ENCODE measurements around the gene NIFK. TPM values are rescaled to one million over a fixed set of nuclear protein-coding genes. Genes with fewer than 3 reads are reported as not detected.

NIFK gene
- total and polyA plus RNA-seq, 2 of the 4 experiments (the other 2 are of a cell fraction) = 19.5 to 24.3 TPM

DNA sequence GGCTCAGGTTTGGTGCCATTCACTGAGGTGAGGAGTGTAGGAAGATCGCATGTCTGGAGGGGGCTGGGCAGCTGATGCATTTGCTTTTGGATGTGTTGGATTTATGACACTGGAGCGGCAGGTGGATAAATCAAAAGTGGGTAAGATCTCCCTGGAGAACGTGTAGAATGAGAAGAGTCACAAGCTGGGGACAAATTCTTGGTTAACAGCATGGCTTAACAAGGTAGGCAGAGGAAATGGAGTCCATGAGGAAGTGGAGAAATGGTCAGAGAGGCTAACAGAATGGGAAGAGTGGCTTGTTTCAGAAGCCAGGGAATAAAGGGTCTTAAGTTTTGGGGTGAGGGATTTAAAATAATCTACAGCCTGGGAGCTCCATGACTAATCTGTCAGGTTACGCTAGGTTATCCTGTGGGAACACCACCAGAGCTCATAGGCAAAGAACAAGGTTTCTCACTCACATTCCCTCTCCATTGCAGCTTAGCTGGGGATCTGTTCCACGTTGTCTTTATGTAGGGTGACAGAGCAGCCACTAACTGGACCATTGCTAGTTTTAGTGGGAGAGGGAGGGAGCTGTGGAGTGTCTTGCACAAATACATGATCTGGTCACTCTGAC is 31.6 kb upstream of the NIFK start:
- DNase-seq (no peak), ATAC-seq (ENCODE audit: low read depth) (no peak)
- CTCF ChIA-PET = no interaction called here
- Histone ChIP-seq H4K20me1 (ENCODE audit: insufficient read depth, low read length) (no peaks in the 10 kb centered on the region), H3K9me3 (ENCODE audit: control insufficient read depth, insufficient read depth, low read length) (no peaks in the 10 kb centered on the region), H3K56ac (ENCODE audit: extremely low read depth, insufficient read depth, low read length) (no peak overlapping the region), H2BK5ac (ENCODE audit: low read depth, low read length, poor library complexity, severe bottlenecking) (no peak overlapping the region), H3K4ac (ENCODE audit: low read depth, low read length) (no peak overlapping the region), H2BK20ac (ENCODE audit: low read depth, low read length) (no peak overlapping the region), H3K9me1 (ENCODE audit: insufficient read depth, low read length) (no peaks in the 10 kb centered on the region; the same call in 1 of the 2 replicates), H3K79me1 (ENCODE audit: low read depth in 1 of 2, low read length in 2 of 2) (peaks cover 3 to 6% of the 10 kb centered on the region in 2 experiments; a peak in 2 of 4 replicates), H3K14ac (replicated peaks; ENCODE audit: low read depth, low read length) (no peak overlapping the region), H3K4me1 (ENCODE audit: control insufficient read depth, insufficient read depth, low read length) (no peaks in the 10 kb centered on the region; the same call in 1 of the 2 replicates), H3K27ac (ENCODE audit: insufficient read depth, low read length) (no peak overlapping the region), H2AK9ac (replicated peaks; ENCODE audit: low read depth, low read length, poor library complexity) (no peak overlapping the region), H4K8ac (ENCODE audit: low read depth in 2 of 2, low read length in 2 of 2) (no peak overlapping the region), H3K23ac (ENCODE audit: low read depth, low read length) (no peak overlapping the region), H4K91ac (ENCODE audit: insufficient read depth, low read depth, low read length) (no peak overlapping the region), H4K5ac (ENCODE audit: low read depth, low read length) (no peak overlapping the region), H3K4me2 (ENCODE audit: low read depth, low read length) (no peak overlapping the region), H2BK120ac (ENCODE audit: low read depth, low read length) (no peak overlapping the region), H2AFZ (replicated peaks; ENCODE audit: low read length, poor library complexity) (no peak overlapping the region), H3K9ac (ENCODE audit: low read depth, low read length) (no peak overlapping the region), H3K27me3 (ENCODE audit: control insufficient read depth, insufficient read depth, low read length) (no peaks in the 10 kb centered on the region), H3K4me3 (ENCODE audit: insufficient read depth, low read depth, low read length) (no peak overlapping the region), H2AK5ac (ENCODE audit: low read depth, low read length) (no peak overlapping the region), H2BK15ac (ENCODE audit: low read depth, low read length) (no peak overlapping the region), H3K18ac (ENCODE audit: low read depth, low read length) (no peak overlapping the region), H3K36me3 (ENCODE audit: control insufficient read depth, insufficient read depth, low read length) (peaks cover 24% of the 10 kb centered on the region)
- intact Hi-C loops (cut with micrococcal nuclease) (no loop called here), dilution Hi-C loops (cut with HindIII; ENCODE audit: low sequenced_read_pairs, unreplicated experiment) (no loop called here), in situ Hi-C loops (cut with MboI; ENCODE audit: low sequenced_read_pairs) (no loop called here)
- no peak for TF ChIP-seq POLR2A (IDR thresholded peaks at IDR 0.05; ENCODE audit: low read depth, low read length)
- TF ChIP-seq NFE2L2 (IDR thresholded peaks at IDR 0.05; ENCODE audit: low read depth, low read length) = no peak
- no peak for TF ChIP-seq RFX5 (IDR thresholded peaks at IDR 0.05; ENCODE audit: low read depth, low read length)
- TF ChIP-seq FOS (IDR thresholded peaks at IDR 0.05; ENCODE audit: low read depth, low read length) = no peak
- TF ChIP-seq CEBPB (IDR thresholded peaks at IDR 0.05; ENCODE audit: low read depth, low read length) = no peak
- TF ChIP-seq RCOR1 (IDR thresholded peaks at IDR 0.05; ENCODE audit: insufficient replicate concordance, low read length) = no peak
- no peak for TF ChIP-seq BHLHE40 (IDR thresholded peaks at IDR 0.05; ENCODE audit: low read depth, low read length)
- TF ChIP-seq, protein P1, sequence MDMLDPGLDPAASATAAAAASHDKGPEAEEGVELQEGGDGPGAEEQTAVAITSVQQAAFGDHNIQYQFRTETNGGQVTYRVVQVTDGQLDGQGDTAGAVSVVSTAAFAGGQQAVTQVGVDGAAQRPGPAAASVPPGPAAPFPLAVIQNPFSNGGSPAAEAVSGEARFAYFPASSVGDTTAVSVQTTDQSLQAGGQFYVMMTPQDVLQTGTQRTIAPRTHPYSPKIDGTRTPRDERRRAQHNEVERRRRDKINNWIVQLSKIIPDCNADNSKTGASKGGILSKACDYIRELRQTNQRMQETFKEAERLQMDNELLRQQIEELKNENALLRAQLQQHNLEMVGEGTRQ (IDR thresholded peaks at IDR 0.05; ENCODE audit: low read depth, low read length) = no peak
- TF ChIP-seq, protein P2, sequence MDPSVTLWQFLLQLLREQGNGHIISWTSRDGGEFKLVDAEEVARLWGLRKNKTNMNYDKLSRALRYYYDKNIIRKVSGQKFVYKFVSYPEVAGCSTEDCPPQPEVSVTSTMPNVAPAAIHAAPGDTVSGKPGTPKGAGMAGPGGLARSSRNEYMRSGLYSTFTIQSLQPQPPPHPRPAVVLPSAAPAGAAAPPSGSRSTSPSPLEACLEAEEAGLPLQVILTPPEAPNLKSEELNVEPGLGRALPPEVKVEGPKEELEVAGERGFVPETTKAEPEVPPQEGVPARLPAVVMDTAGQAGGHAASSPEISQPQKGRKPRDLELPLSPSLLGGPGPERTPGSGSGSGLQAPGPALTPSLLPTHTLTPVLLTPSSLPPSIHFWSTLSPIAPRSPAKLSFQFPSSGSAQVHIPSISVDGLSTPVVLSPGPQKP (IDR thresholded peaks at IDR 0.05; ENCODE audit: borderline replicate concordance, low read depth, low read length) = no peak
- TF ChIP-seq MXI1 (IDR thresholded peaks at IDR 0.05; ENCODE audit: borderline replicate concordance, low read depth, low read length) = no peak
- no peak for TF ChIP-seq MAFK (IDR thresholded peaks at IDR 0.05; ENCODE audit: low read depth, low read length)
- no peak for TF ChIP-seq CHD1 (IDR thresholded peaks at IDR 0.05; ENCODE audit: low read depth, low read length)
- TF ChIP-seq, protein P3, sequence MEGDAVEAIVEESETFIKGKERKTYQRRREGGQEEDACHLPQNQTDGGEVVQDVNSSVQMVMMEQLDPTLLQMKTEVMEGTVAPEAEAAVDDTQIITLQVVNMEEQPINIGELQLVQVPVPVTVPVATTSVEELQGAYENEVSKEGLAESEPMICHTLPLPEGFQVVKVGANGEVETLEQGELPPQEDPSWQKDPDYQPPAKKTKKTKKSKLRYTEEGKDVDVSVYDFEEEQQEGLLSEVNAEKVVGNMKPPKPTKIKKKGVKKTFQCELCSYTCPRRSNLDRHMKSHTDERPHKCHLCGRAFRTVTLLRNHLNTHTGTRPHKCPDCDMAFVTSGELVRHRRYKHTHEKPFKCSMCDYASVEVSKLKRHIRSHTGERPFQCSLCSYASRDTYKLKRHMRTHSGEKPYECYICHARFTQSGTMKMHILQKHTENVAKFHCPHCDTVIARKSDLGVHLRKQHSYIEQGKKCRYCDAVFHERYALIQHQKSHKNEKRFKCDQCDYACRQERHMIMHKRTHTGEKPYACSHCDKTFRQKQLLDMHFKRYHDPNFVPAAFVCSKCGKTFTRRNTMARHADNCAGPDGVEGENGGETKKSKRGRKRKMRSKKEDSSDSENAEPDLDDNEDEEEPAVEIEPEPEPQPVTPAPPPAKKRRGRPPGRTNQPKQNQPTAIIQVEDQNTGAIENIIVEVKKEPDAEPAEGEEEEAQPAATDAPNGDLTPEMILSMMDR (conservative IDR thresholded peaks at IDR 0.05; ENCODE audit: low read depth, low read length) = no peak
- no peak for TF ChIP-seq SMC3 (IDR thresholded peaks at IDR 0.05; ENCODE audit: low read depth, low read length)
- TF ChIP-seq RAD21 (IDR thresholded peaks at IDR 0.05; ENCODE audit: low read length) = no peak
- whole genome bisulfite sequencing, 2 experiments (ENCODE audit: extremely low coverage in 2 of 2, insufficient read length in 1 of 2) = 79% methylated on average over 2 of the region's 5 CpGs; no CpG with 5 or more reads in 1 of the 2 experiments
- BruUV-seq (replicated peaks) = no TSS peak
- POLR2A ChIA-PET (ENCODE audit: unreplicated experiment) = interaction anchor here (0.5 kb wide), 1 partner anchor 271 kb away, joined by 3 read pairs; no protein-coding TSS in a partner anchor
